Activated naive CD8-positive, alpha-beta T cell treated with anti-CD3 and anti-CD28 coated beads, Interleukin-2, amount 50 U/mL, for 16 hours (primary cell): ENCODE data around the gene ADGRF1.
"Not testable (repeated sequence)": the region's sequence is repeated elsewhere in the genome, so short reads cannot be mapped to it uniquely, and the experiment has no call there.

Experiments
- DNase-seq: peaks from one replicate; pipeline ENCODE4 v3.0.0-alpha.2; 2020; ENCODE audit warnings: low read depth, low spot score

Gene ADGRF1

DNA sequence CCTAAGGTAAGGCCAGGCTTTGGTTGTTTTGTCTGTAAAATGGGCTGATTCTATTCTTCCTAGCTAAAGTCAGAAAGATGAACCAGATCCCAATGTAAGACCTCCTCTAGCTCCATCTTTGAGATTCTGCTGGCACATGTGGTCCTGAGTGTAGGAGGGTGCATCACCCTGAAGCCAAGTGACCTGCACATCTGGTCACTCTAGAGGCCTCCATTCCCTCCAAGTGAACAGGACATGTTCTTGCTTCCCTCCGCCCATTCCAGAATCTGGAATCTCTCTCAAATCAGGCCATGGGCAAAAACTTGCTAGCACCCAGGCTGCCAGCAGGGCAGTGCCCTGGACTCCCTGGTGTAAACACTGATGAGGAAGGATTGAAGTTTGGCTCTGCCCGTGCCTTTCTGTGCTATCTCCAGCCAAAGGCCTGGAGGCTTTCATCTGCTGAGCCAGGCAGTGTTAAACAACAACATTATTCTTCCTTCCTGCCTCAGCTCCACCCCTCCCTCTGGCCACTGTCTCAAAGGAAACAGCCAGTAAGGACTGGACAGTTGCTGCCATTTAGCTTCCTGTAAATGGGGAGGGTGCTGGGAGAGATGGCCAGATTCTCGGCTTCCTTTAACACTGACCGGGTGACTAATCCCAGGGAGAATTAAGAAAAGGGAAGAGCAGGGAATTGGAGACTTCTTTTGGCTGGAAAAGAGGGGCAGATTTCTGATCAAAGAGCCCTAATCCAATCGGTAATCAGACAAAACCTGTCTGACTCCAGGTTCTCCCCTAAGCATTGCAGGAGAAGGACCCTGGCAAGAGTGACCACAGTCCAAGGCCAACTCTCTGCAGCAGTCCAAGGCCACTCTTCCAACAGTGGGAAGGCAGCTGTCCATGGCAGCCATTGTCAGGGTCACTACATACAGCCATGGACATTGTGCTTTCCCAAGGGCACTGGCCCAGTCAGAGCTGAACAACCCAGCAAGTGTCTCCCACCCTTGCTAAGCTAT is 19.5 kb upstream of the ADGRF1 start:
- no peak for DNase-seq

DNA sequence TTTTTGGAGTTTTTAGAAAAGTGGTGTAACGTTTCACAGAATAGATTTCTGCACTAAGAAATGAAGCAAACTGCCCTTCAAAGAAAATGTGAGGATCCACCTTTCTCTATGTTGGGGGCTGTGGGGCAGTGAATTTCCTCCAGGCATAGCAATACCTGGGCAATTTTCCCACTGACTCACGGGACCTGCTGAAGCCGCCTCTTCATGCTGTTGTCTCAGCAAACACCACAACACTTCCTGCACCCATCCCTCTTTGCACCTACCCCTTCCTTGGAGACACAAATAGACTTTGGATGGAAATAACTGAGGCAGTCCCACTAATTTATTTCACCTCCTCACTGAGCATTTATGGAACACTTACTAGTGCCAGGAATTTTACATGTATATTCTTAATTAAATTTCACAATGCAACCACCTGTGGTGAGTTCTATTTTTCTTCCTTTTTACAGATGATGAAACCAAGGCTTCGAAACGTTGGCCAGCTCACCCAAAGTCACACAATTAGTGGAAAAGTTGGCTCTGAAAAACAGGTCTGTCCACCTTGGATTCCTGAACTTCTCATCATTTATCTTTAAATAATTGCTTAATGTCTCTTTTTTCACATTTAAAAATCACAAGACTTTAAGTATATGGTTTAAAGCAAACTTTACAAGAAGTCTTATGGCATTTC is 17.2 kb upstream of the ADGRF1 start:
- DNase-seq, result no peak

GRCh38 chr6:47057830-47058540 is 15.9 kb upstream of the ADGRF1 start:
- no peak for DNase-seq

- no peak for DNase-seq
These were observed 14.7 kb upstream of the ADGRF1 start for GRCh38 chr6:47056832-47057231.

DNA sequence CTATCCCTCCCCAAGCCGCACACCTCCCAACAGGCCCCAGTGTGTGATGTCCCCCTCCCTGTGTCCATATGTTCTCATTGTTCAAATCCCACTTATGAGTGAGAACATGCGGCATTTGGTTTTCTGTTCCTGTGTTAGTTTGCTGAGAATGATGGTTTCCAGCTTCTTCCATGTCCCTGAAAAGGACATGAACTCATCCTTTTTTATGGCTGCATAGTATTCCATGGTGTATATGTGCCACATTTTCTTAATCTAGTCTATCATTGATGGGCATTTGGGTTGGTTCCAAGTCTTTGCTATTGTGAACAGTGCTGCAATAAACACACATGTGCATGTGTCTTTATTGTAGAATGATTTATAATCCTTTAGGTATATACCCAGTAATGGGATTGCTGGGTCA is 12.2 kb upstream of the ADGRF1 start:
- not testable (repeated sequence) for DNase-seq

DNA sequence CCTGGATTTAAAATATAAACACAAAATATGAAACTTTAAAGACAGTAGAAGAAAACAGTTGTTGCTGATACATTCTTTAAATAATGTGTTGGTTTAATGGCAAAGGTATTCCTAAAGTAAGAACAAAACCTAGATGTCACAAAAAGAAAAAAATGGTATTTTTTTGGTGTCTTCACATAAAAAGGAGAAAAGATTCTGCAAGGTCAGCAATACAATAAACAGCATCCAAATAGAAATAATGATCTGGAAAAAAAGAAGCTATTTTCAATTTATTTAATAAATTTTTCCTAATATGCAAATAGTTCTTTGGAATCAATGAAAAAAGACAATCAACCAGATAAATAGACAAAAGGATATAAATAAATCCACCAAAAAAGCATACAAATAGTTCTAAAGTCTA is 6.5 kb upstream of the ADGRF1 start:
- no peak for DNase-seq

DNA sequence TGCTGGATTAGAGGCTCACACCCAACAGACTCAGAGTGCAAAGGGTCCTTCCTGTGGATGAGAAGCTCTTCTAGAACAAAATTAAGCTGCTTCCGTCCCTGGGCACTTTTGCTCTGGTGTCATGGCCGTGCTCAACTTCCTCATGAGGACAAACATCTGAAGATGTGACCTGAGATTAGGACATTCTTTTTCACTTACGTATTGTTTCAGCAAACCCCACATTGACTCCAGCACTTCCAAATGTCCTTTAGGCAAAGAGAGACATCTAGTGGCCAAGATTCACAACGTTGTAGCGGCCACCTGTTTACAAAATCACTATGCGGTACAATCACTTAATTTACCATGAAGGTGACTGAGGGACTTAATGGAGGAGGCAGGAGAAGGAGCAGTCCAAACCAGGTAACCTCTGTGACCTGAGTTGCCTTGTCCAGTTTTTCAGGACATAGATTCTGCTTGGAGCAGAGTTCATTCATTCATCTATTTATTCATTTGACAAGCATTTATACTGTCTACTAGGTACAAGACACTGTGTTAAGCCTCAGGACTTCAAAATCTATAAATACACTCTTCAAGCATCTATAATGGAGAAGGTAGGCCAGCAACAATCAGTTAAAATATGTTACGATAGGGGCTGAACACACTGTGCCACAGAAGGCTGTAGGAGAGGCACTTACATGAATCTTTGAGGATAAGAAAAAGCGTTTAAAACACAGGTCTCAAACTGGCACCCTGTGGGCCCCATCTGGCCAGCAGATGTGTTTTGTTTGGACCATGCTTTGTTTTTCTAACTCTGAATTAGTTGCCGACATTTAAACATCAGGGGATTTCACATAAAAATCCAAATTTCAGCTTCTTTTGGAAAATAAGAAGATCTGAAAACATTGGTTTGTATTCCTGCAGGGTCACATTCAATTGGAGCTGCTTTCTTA is 5.6 kb upstream of the ADGRF1 start:
- DNase-seq, result no peak

DNA sequence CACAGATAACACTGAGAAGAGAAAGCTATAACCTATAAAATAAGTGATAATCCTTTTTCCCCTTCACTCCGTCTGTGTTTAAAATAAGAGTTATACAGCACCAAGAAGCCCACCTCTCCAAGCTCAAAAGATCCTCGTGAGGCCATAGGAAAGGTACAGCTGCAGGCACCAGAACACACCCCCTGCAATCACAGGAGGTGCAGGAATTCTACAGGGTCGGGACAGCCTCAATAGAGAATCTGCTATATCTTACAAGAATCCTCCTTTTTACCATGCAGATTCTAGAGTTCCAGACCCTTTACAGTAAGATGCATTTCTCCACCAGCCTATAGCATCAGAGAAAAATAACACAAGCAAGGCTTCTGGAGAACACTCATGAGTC is 5.0 kb upstream of the ADGRF1 start:
- DNase-seq, result no peak

GRCh38 chr6:47044397-47044796 is 2.3 kb upstream of the ADGRF1 start:
- DNase-seq, result no peak

DNA sequence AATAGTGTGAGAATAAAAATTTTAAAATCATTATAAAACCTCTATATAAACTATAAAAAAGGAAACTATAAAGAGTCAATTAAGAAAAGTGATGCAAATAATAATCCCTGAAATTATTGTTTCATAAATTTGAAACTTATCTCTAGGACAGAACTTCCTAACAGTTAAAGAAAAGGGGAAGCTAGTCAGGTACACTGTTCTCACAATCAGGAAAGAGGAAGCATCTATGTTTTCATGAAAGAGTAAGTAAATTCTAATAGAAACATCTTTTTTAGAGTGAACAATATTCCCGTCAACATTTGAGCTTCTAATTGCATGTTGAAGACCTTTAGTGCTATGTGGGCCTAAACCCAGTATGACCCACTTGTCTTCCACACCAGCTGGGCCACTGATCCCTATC is 1.2 kb upstream of the ADGRF1 start:
- DNase-seq, result no peak

DNA sequence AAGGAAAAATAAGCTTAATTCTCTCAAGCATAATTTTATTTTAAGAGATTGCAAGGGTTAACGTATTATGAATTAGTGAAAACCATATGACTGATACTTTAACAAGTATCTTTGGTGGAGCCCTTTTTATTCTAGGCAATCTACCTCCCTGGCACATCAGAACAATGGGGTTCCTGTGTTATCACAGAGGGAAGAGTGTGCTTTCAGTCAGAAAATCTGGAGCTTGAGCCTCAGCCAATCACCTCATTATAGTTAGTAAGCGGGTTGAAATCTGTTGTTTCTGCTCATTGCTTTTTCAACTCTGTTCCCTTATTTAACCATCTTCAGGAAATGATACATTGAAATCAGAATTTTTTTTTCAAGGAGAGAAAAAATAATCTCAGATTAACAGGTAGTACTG is 391 bp downstream of the ADGRF1 start:
- DNase-seq, result no peak

DNA sequence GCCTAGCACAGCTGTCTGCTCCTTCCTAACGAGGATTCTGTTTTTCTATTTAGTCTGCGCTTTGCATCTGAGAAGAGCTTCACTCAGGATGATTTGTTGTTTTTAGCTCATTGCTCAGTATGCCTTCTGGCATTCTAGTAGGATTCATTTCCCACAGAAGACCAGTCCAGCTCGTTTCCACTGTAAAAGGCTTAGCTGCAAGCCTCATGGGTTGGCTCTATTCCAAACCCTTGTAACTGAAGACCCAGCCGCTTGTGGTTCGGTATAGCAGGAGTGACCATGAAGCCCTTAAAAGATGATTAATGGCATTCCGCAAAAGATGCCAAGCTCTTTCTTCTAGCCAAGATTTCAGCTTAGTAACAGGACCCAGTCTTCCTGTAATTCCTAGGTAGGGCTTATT is 7.2 kb downstream of the ADGRF1 start:
- no peak for DNase-seq

- no peak for DNase-seq
These were observed 7.7 kb downstream of the ADGRF1 start for GRCh38 chr6:47034421-47034820.

- no peak for DNase-seq
These were observed 9.0 kb downstream of the ADGRF1 start for GRCh38 chr6:47032974-47033765.

DNA sequence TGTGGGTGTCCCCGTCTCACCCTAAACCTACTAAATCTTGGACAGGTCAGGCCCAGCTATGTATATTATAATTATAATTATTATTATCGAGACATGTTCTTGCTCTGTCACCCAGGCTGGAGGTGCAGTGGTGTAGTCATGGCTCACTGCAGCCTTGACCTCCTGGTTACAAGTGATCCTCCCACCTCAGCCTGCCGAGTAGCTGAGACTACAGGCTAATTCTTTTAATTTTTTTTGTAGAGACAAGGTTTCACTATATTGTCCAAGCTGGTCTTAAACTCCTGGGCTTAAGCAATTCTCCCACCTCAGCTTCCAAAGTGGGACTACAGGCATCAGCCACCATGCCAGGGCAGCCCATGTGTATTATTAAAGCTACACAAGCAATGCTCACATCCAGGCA is 10.5 kb downstream of the ADGRF1 start:
- DNase-seq, result no peak

GRCh38 chr6:47029865-47030561 is 12.1 kb downstream of the ADGRF1 start:
- DNase-seq, result no peak

DNA sequence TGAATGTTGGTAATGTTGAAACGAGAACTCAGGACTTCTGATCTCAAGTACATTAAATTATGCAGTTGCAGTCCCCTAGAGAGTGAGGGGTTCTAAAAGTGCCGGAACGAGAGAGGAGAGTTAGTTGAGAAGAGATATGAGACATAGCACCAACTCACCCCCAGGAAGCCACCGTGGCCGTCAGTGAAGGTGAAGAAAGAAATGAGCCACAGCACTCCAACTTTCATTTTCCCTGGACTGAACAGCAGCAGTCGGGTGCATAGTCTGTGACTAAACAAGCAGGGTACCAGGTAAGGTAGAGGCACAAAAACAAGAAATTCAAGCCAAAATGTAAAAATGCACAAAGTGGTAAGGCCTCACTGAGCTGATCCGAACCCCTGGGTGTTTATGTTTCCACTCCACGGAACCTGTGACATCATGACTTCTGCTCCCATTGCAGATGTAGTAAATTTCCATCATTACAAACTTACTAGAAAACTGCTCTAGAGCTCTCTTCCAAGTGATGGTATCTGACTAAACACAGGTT is 13.2 kb downstream of the ADGRF1 start:
- no peak for DNase-seq

DNA sequence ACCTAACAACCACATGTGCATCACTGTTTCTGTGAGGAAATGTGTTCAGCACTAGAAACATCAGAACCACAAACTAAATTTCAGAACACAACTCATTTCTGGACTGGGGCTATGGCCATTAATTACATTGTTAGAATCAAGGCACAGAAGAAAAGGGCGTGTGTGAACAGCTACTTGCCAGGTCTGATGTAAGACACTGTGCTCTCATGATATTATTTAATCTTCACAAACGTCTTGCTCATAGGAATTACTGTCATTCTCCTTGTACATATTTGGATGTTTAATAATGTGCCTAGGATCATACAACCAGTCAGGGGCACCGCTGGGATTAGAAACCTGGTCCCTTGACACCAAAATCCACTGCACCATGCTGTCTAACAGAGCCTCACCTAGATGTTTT is 14.8 kb downstream of the ADGRF1 start:
- DNase-seq, result no peak

- no peak for DNase-seq
These were observed 15.5 kb downstream of the ADGRF1 start for GRCh38 chr6:47026679-47027078.

- no peak for DNase-seq
These were observed 18.6 kb downstream of the ADGRF1 start for GRCh38 chr6:47023573-47023972.
